ENCODE data around the gene ASTN2.

The ASTN2 gene

GRCh38 chr9:116447934-116448333, 966.9 kb downstream of the ASTN2 start:
- Histone ChIP-seq H3K27me3 (ENCODE audit: insufficient read depth, insufficient read length) (no peaks in the 10 kb centered on the region), H3K9ac (ENCODE audit: insufficient read length, low read depth) (no peak overlapping the region), H3K36me3 (ENCODE audit: insufficient read depth, insufficient read length, low read length) (no peaks in the 10 kb centered on the region), H3K9me3 (ENCODE audit: insufficient read depth, low read length) (no peaks in the 10 kb centered on the region), H3K4me1 (ENCODE audit: insufficient read depth, insufficient read length) (peaks cover 5% of the 10 kb centered on the region), H3K4me3 (ENCODE audit: insufficient read length, low read depth) (no peak overlapping the region)
- no peak for DNase-seq (ENCODE audit: low read depth, low spot score)
- TF ChIP-seq SUZ12 (IDR thresholded peaks at IDR 0.05; ENCODE audit: extremely low read depth, insufficient read depth, insufficient read length) (no peak), YY1 (IDR thresholded peaks at IDR 0.05; ENCODE audit: insufficient read depth, insufficient read length) (no peak), ZNF274 (IDR thresholded peaks at IDR 0.05; ENCODE audit: low read depth, low read length) (no peak)

GRCh38 chr9:116442528-116442927, 972.3 kb downstream of the ASTN2 start:
- no peak for DNase-seq (ENCODE audit: low read depth, low spot score)
- H3K4me3 ChIP-seq (ENCODE audit: insufficient read length, low read depth): no peak overlapping the region
- H3K36me3 ChIP-seq (ENCODE audit: insufficient read depth, insufficient read length, low read length): peaks cover 16% of the 10 kb centered on the region
- TF ChIP-seq ZNF274 (IDR thresholded peaks at IDR 0.05; ENCODE audit: low read depth, low read length): no peak
- TF ChIP-seq YY1 (IDR thresholded peaks at IDR 0.05; ENCODE audit: insufficient read depth, insufficient read length): no peak
- no peak for TF ChIP-seq SUZ12 (IDR thresholded peaks at IDR 0.05; ENCODE audit: extremely low read depth, insufficient read depth, insufficient read length)
- H3K9ac ChIP-seq (ENCODE audit: insufficient read length, low read depth): no peak overlapping the region
- no peaks in the 10 kb centered on the region for H3K4me1 ChIP-seq (ENCODE audit: insufficient read depth, insufficient read length)
- no peaks in the 10 kb centered on the region for H3K9me3 ChIP-seq (ENCODE audit: insufficient read depth, low read length)
- H3K27me3 ChIP-seq (ENCODE audit: insufficient read depth, insufficient read length): no peaks in the 10 kb centered on the region

- Histone ChIP-seq H3K4me3 (ENCODE audit: insufficient read length, low read depth) (no peak overlapping the region), H3K27me3 (ENCODE audit: insufficient read depth, insufficient read length) (no peaks in the 10 kb centered on the region), H3K36me3 (ENCODE audit: insufficient read depth, insufficient read length, low read length) (peaks cover 16% of the 10 kb centered on the region), H3K4me1 (ENCODE audit: insufficient read depth, insufficient read length) (no peaks in the 10 kb centered on the region), H3K9ac (ENCODE audit: insufficient read length, low read depth) (no peak overlapping the region), H3K9me3 (ENCODE audit: insufficient read depth, low read length) (peaks cover 6% of the 10 kb centered on the region; the same call in 1 of the 2 replicates)
- DNase-seq (ENCODE audit: low read depth, low spot score): no peak
- TF ChIP-seq SUZ12 (IDR thresholded peaks at IDR 0.05; ENCODE audit: extremely low read depth, insufficient read depth, insufficient read length) (no peak), ZNF274 (IDR thresholded peaks at IDR 0.05; ENCODE audit: low read depth, low read length) (no peak), YY1 (IDR thresholded peaks at IDR 0.05; ENCODE audit: insufficient read depth, insufficient read length) (no peak)
Observed at GRCh38 chr9:116437411-116438370, 977.2 kb downstream of the ASTN2 start.

DNA sequence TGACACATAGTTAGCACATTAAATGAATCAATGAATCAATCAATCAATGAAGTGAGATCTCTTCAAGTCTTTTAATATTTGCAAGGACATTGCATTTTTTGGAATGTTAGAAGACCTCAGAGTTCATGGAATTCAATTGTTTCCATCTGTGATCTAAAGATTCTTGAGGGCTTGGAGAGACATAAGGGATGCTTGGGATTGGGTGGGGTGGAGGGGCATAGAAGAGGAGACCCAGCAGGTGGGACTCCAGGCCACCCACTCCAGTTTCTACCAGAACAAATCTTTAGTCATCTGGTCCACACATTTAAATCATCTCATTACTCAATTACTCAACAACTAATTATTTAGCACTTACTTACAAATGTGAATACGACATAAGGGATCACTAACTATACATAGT, 978.7 kb downstream of the ASTN2 start:
- H3K27me3 ChIP-seq (ENCODE audit: insufficient read depth, insufficient read length): no peaks in the 10 kb centered on the region
- H3K36me3 ChIP-seq (ENCODE audit: insufficient read depth, insufficient read length, low read length): peaks cover 8% of the 10 kb centered on the region
- peaks cover 6% of the 10 kb centered on the region; the same call in 1 of the 2 replicates for H3K9me3 ChIP-seq (ENCODE audit: insufficient read depth, low read length)
- TF ChIP-seq YY1 (IDR thresholded peaks at IDR 0.05; ENCODE audit: insufficient read depth, insufficient read length) (no peak), SUZ12 (IDR thresholded peaks at IDR 0.05; ENCODE audit: extremely low read depth, insufficient read depth, insufficient read length) (no peak), ZNF274 (IDR thresholded peaks at IDR 0.05; ENCODE audit: low read depth, low read length) (no peak)
- no peak overlapping the region for H3K4me3 ChIP-seq (ENCODE audit: insufficient read length, low read depth)
- DNase-seq (ENCODE audit: low read depth, low spot score): no peak
- no peak overlapping the region for H3K9ac ChIP-seq (ENCODE audit: insufficient read length, low read depth)
- H3K4me1 ChIP-seq (ENCODE audit: insufficient read depth, insufficient read length): no peaks in the 10 kb centered on the region

DNA sequence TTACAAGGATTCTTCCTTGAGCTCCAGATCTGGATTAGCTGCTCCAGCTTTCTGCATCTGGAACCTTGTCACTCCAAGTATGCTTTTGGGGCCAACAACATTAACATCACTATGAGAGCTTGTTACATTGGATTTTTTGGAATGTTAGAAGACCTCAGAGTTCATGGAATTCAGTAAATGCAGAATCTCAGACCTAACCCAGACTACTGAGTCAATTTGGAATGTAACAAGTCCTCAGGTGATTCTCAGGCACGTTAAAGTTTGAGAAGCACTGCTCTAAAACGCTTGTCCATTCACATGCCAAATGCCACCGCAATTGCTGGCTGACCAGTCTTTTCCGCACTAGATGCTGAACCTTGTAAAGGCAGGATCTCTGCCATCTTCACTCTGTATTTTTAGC, 979.2 kb downstream of the ASTN2 start:
- H3K36me3 ChIP-seq (ENCODE audit: insufficient read depth, insufficient read length, low read length): peaks cover 8% of the 10 kb centered on the region
- no peaks in the 10 kb centered on the region for H3K27me3 ChIP-seq (ENCODE audit: insufficient read depth, insufficient read length)
- no peak overlapping the region for H3K9ac ChIP-seq (ENCODE audit: insufficient read length, low read depth)
- H3K4me1 ChIP-seq (ENCODE audit: insufficient read depth, insufficient read length): no peaks in the 10 kb centered on the region
- no peak for TF ChIP-seq ZNF274 (IDR thresholded peaks at IDR 0.05; ENCODE audit: low read depth, low read length)
- TF ChIP-seq YY1 (IDR thresholded peaks at IDR 0.05; ENCODE audit: insufficient read depth, insufficient read length): no peak
- TF ChIP-seq SUZ12 (IDR thresholded peaks at IDR 0.05; ENCODE audit: extremely low read depth, insufficient read depth, insufficient read length): no peak
- H3K9me3 ChIP-seq (ENCODE audit: insufficient read depth, low read length): peaks cover 6% of the 10 kb centered on the region; the same call in 1 of the 2 replicates
- no peak overlapping the region for H3K4me3 ChIP-seq (ENCODE audit: insufficient read length, low read depth)
- peak; percentile 46 for DNase-seq (ENCODE audit: low read depth, low spot score)

DNA sequence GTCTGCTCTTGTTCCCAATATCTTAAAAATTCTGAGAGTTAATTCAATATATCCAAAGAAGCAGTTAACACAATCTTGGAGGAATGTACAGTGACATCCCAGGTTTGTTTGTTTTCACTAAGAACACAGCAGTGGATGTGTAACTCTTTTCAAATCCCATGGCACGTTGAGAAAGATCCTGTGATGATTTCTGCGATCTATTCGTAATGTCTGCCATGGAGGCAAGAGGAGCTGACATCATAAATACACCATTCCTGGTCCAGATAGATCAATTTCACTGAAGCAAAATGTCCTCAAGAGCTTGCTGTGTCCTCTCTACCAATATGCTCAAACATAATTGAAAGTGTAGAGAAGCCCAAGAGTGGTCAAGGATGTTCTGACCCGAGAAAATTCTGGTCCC, 980.5 kb downstream of the ASTN2 start:
- Histone ChIP-seq H3K9ac (ENCODE audit: insufficient read length, low read depth) (no peak overlapping the region), H3K27me3 (ENCODE audit: insufficient read depth, insufficient read length) (no peaks in the 10 kb centered on the region), H3K4me1 (ENCODE audit: insufficient read depth, insufficient read length) (no peaks in the 10 kb centered on the region), H3K9me3 (ENCODE audit: insufficient read depth, low read length) (peaks cover 6% of the 10 kb centered on the region; the same call in 1 of the 2 replicates), H3K4me3 (ENCODE audit: insufficient read length, low read depth) (no peak overlapping the region), H3K36me3 (ENCODE audit: insufficient read depth, insufficient read length, low read length) (no peaks in the 10 kb centered on the region)
- no peak for DNase-seq (ENCODE audit: low read depth, low spot score)
- no peak for TF ChIP-seq YY1 (IDR thresholded peaks at IDR 0.05; ENCODE audit: insufficient read depth, insufficient read length)
- no peak for TF ChIP-seq SUZ12 (IDR thresholded peaks at IDR 0.05; ENCODE audit: extremely low read depth, insufficient read depth, insufficient read length)
- TF ChIP-seq ZNF274 (IDR thresholded peaks at IDR 0.05; ENCODE audit: low read depth, low read length): no peak

GRCh38 chr9:116432051-116432450, 982.8 kb downstream of the ASTN2 start:
- H3K9me3 ChIP-seq (ENCODE audit: insufficient read depth, low read length): peaks cover 6% of the 10 kb centered on the region; the same call in 1 of the 2 replicates
- H3K36me3 ChIP-seq (ENCODE audit: insufficient read depth, insufficient read length, low read length): no peaks in the 10 kb centered on the region
- no peak overlapping the region for H3K9ac ChIP-seq (ENCODE audit: insufficient read length, low read depth)
- TF ChIP-seq SUZ12 (IDR thresholded peaks at IDR 0.05; ENCODE audit: extremely low read depth, insufficient read depth, insufficient read length): no peak
- TF ChIP-seq ZNF274 (IDR thresholded peaks at IDR 0.05; ENCODE audit: low read depth, low read length): no peak
- no peak for TF ChIP-seq YY1 (IDR thresholded peaks at IDR 0.05; ENCODE audit: insufficient read depth, insufficient read length)
- DNase-seq (ENCODE audit: low read depth, low spot score): no peak
- no peaks in the 10 kb centered on the region for H3K4me1 ChIP-seq (ENCODE audit: insufficient read depth, insufficient read length)
- H3K4me3 ChIP-seq (ENCODE audit: insufficient read length, low read depth): no peak overlapping the region
- no peaks in the 10 kb centered on the region for H3K27me3 ChIP-seq (ENCODE audit: insufficient read depth, insufficient read length)

All from NT2/D1 (cell line).